ENCODE data around the gene CHD8. TPM values are rescaled to one million over a fixed set of nuclear protein-coding genes. Genes with fewer than 3 reads are reported as not detected.

Gene CHD8
- total and polyA plus RNA-seq, 2 of the 13 experiments (the other 11 are each of a cell fraction or from before 2014, with no cell fraction given): 35.1 to 79.6 TPM

- TF ChIP-seq PLSCR1 (CRISPR knock-in tag; IDR thresholded peaks at IDR 0.05; ENCODE audit: borderline replicate concordance): no peak
- 0 out of 2 replicates have a peak, but pooled peaks have one; percentile 87 for TF ChIP-seq MXD3 (CRISPR knock-in tag; IDR thresholded peaks at IDR 0.05)
- peak; percentile 91 for TF ChIP-seq ELF3 (CRISPR knock-in tag; IDR thresholded peaks at IDR 0.05)
- peak; percentile 70; the same call in 1 of the 2 replicates for TF ChIP-seq ZNF430 (CRISPR knock-in tag; IDR thresholded peaks at IDR 0.05)
- TF ChIP-seq TAF1 (CRISPR knock-in tag; IDR thresholded peaks at IDR 0.05): peak; percentile 76; the same call in 1 of the 2 replicates
- TF ChIP-seq SIN3B (IDR thresholded peaks at IDR 0.05; ENCODE audit: low read length): peak; percentile 17; the same call in 1 of the 2 replicates
- no peak for TF ChIP-seq EED (CRISPR knock-in tag; IDR thresholded peaks at IDR 0.05)
- TF ChIP-seq POLR2AphosphoS5 (IDR thresholded peaks at IDR 0.05; ENCODE audit: low read depth, low read length): peak; percentile 79; the same call in 1 of the 2 replicates
- TF ChIP-seq GMEB1 (CRISPR knock-in tag; IDR thresholded peaks at IDR 0.05; ENCODE audit: borderline replicate concordance): peak; percentile 94
- TF ChIP-seq ZNF740 (CRISPR knock-in tag; IDR thresholded peaks at IDR 0.05): peak; percentile 97
- TF ChIP-seq ZMAT5 (CRISPR knock-in tag; IDR thresholded peaks at IDR 0.05; ENCODE audit: borderline replicate concordance, low read depth): no peak
- TF ChIP-seq POLR2G (IDR thresholded peaks at IDR 0.05; ENCODE audit: low read depth, low read length): peak; percentile 99
- peak; percentile 29; the same call in 1 of the 2 replicates for TF ChIP-seq STAG1 (CRISPR knock-in tag; IDR thresholded peaks at IDR 0.05)
- 0 out of 2 replicates have a peak, but pooled peaks have one; percentile 2 for TF ChIP-seq BHLHE40 (IDR thresholded peaks at IDR 0.05; ENCODE audit: low read length)
- TF ChIP-seq ZNF616 (CRISPR knock-in tag; IDR thresholded peaks at IDR 0.05; ENCODE audit: low read depth): peak; percentile 52; the same call in 1 of the 2 replicates
- TF ChIP-seq MIER3 (CRISPR knock-in tag; IDR thresholded peaks at IDR 0.05; ENCODE audit: borderline replicate concordance): peak; percentile 95
- TF ChIP-seq ZNF460 (CRISPR knock-in tag; IDR thresholded peaks at IDR 0.05; ENCODE audit: borderline replicate concordance): no peak; the same call in 1 of the 2 replicates
- no peak for TF ChIP-seq FOXO4 (CRISPR knock-in tag; conservative IDR thresholded peaks at IDR 0.05)
- peak; percentile 89 for TF ChIP-seq ZNF18 (CRISPR knock-in tag; IDR thresholded peaks at IDR 0.05; ENCODE audit: insufficient replicate concordance)
- TF ChIP-seq TCF7L2 (IDR thresholded peaks at IDR 0.05; ENCODE audit: low read depth, low read length): no peak
- no peak for TF ChIP-seq SUZ12 (IDR thresholded peaks at IDR 0.05; ENCODE audit: low read depth, low read length)
Measured at GRCh38 chr14:21437063-21437901, 18.6 kb downstream of the CHD8 start (continued).
